HG03039 (cell line): ENCODE measurements around the gene MYO3A.
"Not testable (repeated sequence)": the region's sequence is repeated elsewhere in the genome, so short reads cannot be mapped to it uniquely, and the experiment has no call there.

Source experiments
- ATAC-seq: cut with Tn5 transposase; IDR thresholded peaks from one replicate; pipeline ENCODE4 v1.9.1; 2021; ENCODE audit warnings: mild to moderate bottlenecking, moderate library complexity; ENCODE audit not compliant: unreplicated experiment

MYO3A gene

DNA sequence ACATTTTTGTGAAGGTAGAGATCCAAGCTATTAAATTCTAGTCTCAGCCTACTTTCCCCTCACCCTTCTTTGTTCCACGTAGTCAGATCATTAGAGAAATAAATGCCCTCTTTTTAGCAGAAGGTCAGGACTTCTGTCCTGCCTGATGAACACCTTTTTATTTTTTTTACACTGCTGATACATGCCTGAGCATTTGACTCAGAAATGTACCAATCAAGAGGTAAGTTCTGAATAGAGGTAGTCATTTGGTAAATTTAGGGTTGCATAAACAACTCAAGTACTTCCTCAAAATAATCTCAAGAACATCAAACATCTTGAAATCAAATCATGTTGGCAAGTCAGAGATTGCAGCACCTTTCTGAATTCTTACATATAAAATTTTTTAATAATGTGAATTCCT is 133.7 kb downstream of the MYO3A start:
- no peak for ATAC-seq

DNA sequence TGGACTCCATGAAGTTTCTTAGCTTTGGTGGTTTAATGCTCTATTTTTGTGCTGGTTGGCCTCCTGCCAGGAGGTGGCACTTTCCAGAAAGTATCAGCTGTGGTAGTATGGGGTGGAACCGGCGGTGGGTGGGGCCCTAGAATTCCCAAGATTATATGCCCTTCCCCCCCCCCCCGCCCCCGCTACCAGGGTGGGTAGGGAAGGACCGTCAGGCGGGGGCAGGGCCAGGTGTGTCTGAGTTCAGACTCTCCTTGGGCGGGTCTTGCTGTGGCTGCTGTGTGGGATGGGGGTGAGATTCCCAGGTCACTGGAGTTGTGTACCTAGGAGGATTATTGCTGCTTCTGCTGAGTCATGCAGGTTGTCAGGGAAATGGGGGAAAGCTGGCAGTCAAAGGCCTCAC is 146.9 kb downstream of the MYO3A start:
- ATAC-seq = not testable (repeated sequence)

DNA sequence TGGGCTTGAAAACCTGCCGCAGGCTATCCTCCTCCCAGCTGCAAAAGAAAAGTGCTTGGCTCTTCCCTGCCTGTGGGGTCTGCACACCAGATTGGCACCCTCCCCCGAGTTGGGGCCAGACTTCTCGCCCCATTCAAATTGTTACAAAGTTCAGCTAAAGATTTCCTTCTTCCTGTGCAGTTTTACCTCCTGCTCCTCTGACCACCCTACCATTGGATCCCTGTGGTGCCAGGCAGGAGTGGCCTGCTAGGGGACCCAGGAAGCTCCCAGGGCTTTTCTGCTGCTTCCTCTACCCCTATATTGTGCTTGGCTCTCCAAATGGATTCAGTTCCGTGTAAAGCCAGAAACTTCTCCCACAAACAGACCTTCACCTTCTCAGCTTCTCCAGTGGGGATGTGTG is 147.4 kb downstream of the MYO3A start:
- ATAC-seq = no peak

DNA sequence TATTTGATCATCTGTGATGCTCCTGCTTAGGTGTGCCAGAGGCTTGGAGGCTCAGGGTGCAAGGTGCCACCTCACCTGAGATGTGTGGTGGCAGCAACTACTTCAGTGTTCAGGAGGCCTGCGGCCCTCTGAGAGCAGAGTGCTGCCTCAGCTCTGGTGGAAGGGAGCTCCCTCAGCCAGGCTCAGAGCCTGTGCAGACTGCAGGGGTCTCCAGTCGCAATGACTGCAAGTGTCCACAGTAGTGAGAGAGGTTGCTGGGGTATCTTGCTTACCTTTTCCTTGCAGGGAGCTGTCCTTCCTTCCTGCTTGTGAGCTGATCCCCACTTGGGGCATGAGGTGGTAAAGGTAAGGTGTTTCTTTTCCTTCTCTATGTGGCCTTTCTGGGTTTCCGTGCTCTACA is 151.5 kb downstream of the MYO3A start:
- no peak for ATAC-seq

DNA sequence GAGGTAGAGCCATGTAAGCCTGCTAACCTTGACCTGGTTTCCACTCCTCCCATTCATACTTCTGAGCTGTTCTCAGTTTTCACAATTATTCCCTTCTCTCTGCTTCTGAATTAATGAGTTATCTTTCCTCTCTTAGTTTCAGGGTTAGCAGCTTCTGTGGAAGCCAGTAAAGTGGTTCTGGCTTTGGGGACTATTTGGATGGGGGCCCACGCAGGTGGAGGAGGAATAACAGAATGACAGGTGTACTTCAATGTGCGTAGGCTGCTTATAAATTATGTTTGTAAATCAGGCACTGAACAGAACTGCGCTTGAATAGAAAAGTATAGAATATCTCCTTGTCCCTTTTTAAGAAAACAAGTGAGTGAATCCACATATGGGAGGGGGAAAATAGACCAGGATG is 153.6 kb downstream of the MYO3A start:
- no peak for ATAC-seq

DNA sequence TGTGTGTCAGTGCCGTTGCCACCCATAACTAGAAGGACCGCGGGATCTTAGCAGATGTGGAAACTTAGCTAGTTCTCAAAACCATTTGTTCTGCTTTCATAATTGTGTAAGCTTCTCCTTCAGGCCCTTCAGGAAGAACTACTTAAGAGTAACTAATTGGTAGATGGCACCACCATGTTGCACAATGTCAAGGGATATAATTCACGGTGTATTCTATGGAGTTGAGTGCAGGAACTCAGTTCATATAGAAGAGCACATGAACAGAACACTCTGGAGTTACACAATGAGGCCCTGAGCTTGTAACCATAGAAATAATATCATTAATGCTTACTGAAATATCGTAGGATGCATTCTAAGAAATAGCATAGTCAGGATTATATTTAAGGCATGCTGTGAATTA is 156.0 kb downstream of the MYO3A start:
- no peak for ATAC-seq

DNA sequence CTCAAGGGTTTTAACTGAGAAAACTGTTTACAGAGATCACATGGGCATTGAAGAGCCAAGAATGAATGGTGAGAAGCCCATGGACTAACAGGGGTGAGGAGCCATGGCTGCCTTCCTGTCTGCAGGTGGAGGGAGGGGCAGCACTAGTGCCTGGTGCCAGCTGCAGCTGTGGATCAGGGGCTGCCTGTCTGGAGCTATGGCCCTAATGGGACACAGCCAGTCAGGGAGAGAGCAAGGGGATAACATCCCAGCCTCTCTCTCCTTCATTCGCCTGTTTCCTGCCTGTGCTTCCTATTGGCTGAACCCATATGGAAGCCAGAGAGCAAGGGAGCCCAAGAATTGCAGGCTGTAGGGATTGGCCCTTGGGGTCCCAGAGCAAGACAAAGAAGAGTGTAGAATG is 156.7 kb downstream of the MYO3A start:
- no peak for ATAC-seq

DNA sequence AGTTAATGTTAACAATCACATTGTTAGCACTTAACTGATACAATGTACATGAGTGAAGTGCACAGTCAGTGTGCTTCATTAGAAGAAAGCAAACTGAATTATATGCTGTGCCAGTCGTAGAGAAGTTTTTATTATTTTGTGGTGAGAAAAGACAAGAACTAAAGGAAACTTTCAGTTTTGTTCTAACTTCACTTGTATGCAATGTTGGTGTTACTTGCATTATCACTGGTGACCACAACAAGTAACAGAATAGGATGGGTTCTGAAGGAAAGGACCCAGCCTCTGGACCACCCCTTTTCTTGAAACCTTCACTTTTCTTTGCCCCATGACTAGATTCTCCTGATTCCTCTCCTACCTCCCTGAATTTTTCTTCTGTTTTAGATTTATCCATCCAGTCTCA is 159.2 kb downstream of the MYO3A start:
- ATAC-seq = no peak

DNA sequence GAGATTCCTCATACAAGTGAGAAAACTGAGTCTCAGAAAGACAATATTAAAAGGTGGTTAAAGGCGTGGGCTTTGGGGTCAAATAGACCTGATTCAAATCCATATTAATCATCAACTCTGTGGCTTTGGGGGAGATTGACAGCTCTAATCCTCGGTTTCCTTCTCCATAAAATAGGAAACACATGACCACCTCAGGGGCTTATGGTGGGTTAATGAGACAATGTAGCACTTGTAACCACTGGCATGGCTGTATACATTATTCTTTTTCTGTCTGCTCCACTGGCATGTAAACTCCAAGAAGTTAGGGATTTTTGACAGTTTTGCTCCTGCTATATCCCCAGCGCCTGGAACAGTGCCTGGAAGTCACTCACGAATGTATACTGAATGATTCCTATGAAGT is 161.8 kb downstream of the MYO3A start:
- no peak for ATAC-seq

DNA sequence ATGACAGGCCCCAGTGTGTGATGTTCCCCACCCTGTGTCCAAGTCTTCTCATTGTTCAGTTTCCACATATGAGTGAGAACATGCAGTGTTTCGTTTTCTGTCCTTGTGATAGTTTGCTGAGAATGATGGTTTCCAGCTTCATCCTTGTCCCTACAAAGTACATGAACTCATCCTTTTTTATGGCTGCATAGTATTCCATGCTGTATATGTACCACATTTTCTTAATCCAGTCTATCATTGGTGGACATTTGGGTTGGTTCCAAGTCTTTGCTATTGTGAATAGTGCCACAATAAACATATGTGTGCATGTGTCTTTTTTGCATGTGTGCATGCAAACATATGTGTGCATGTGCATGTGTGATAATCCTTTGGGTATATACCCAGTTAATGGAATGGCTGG is 163.5 kb downstream of the MYO3A start:
- ATAC-seq = not testable (repeated sequence)

DNA sequence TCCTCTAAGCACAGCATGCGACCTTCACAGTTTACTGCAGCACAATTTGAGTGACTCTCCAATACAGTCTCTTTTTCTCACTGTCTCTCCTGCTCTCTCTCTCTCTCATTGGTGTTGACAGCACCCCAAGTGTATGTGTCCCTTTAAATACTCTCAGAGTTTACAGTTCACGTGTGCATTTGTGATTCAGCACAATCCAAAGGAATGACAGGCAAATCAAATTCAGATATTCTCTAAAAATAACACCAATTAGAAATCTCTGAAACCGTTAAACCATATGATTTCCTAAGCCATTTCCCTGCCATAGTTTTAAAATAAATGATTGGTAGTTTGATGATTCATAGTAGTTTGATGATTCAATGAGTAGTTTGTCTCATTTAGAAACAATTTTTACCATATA is 178.5 kb downstream of the MYO3A start:
- ATAC-seq = no peak

DNA sequence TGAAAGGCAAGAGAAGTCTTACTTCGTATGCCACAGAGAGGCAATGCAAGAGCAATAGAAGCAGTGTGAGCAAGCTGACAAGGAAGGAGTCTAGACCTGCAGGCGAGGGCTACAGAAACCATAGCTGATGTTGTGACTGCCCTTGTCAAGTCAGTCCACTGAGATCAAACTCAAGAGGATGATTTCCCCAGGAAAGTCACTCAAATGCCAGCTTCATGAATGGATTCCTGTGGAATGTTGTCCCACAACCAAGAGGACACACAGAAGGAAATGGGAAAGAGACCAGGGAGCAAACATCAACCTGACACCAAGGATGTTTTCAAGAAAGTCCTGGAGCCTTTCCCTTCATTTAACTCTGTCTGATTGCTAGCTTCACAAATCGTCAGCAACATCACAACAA is 204.6 kb downstream of the MYO3A start:
- no peak for ATAC-seq

DNA sequence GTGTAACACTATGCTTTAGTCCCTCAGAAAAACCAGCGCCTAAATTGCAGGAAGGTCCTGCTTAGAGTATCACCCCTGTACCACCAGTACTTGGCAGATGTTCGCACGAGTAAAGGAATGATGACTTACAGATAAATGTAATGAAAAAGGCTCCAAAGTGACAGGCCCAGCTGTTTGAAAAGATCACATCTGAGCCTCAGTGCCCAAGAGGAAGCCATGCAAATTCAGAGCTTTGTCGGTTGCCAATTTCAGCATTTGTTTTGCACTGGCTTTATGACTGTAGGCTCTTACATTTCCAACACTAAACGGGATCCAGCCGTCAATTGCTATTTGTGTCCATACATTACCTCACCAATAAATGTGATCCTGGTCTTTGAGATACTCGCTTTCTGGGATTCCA is 222.0 kb downstream of the MYO3A start:
- ATAC-seq = no peak

DNA sequence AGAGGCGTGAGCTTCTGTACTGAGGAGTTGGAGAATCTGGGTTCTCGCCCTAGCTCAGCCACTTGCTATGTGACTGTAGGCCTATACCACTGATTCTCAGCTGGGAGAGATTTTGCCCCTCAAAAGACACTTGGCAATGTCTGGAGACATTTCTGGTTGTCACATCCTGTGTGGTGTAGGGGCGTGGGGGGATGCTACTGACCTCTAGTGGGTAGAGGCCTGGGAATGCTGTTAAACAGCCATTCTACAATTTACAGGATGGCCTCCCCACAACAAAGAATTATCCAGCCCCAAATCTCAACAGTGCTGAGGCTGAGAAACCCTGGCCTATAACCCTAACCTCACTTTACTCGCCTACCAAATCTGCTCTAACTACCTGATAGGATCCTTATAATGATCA is 223.7 kb downstream of the MYO3A start:
- no peak for ATAC-seq

DNA sequence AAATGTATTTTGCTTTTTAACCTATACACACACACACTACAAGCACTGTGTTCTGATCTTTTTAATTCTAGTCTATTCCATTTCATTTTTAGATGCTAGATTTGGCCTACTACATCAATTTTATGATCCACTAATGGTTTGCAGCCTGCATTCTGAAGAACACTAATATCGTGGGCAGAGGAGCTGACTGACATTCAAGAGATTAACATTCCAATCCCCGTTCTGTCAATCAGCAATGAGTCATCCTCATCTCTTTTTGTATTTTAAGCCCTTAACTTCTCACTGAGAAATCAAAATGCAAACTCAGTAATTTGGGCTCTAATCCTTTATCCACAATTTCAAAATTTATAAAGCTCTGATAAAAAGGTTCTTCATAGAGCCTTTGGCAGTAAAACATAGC is 235.4 kb downstream of the MYO3A start:
- no peak for ATAC-seq

DNA sequence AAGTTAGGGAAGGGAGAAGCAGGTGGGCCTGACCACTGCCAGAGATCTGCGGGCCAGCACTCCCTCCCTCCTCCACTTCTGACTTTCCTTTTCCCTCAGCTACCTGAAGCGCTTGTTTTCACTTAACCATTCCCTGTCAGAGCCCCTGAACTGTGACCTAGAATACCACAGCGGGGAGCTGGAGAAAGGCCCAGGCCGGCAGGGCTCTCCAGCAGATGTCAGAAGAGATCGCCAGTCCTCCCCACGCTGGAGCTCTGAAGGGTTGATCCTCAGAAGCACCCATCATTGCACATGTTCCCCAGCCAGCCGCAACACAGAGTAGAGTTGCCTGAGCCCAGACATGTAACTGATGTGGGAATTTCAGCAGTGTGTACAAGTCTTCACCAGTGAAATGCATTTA is 238.1 kb downstream of the MYO3A start:
- ATAC-seq = no peak

DNA sequence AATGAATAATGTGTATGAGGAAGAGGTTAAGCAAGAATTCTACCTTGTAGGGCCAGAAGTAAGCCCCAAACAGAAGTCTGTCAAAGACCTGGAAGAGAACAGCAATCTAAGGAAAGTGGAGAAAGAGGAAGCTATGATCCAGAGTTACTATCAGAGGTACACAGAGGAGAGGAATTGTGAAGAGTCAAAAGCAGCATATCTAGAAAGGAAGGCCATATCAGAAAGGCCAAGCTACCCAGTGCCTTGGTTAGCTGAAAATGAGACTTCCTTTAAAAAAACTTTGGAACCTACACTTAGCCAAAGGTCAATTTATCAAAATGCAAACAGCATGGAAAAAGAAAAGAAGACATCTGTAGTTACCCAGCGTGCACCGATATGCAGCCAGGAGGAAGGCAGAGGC is 239.8 kb downstream of the MYO3A start:
- ATAC-seq = no peak

DNA sequence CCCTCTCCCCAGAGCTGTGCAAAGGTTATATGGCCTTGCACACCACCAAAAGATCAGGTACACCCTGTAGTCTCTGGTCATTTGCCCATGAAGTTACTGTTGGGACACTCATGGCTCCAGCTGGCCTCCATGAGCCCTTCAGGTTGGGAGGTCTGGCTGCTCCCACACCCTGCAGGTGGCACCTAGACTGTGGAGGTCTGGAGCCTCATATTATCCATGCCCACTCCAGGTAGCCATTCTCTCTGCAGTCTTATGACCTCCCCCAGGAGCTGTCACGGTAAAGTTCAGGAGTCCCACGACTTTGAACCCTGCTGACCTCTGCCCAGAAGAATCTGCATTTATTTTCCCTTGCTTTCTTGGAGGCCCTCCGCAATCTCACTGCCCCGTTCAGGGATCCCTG is 243.3 kb downstream of the MYO3A start:
- ATAC-seq = no peak

DNA sequence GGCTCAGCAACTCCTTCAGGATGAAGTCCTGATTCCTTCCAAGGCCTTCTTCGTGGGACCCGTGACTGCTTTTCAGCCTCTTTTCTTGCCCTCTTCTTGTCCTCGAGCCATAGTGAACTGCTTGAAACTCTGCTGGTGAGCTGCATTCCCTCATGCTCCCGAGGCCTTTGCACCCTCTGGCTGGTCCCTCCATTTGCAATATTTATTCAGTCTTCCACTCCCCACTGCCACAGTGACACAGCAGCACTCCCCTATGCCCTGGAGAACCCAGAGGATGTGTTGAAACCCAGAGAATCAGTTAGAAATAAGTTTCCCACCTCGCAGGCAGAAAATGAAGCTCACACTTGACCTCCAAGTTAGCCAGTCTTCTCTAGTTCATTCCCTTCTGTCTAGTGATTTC is 260.2 kb downstream of the MYO3A start:
- no peak for ATAC-seq

DNA sequence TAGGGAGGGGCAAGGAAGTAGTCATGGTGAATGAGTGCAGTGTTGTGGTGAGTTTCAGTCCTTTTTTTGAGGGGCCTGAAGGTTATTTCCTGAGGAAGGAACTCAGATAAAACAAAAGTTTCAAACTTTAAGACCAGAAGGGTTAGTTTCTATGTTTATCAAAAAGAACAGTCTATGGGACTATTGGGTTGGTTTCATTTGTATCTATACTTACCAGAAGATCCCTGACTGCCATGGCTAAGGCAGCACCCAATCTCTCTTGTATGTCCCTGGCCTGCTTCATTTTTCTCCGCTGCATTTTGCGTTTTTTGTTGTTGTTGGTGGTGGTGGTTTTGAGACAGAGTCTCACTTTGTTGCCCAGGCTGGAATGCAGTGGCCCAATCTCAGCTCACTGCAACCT is 263.2 kb downstream of the MYO3A start:
- no peak for ATAC-seq

DNA sequence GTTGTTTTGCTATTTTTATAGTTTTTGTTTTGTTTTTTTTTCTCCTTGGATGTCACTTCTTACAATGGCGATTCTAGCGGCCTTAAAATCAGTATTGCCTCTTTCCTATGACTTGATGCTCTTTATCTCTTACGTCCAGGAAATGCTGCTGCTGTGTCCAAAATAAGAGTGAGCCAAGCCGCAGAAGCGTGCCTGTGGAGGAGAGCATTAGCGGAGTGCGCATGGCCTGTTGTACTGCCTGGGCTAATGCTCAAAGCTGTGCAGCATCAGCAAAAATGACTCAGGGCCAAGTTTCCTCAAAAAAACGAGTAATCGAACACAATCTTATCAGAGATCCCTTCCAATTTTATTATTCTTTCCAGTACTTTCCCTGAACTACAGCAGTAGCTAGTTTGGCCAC is 264.1 kb downstream of the MYO3A start:
- ATAC-seq = no peak

DNA sequence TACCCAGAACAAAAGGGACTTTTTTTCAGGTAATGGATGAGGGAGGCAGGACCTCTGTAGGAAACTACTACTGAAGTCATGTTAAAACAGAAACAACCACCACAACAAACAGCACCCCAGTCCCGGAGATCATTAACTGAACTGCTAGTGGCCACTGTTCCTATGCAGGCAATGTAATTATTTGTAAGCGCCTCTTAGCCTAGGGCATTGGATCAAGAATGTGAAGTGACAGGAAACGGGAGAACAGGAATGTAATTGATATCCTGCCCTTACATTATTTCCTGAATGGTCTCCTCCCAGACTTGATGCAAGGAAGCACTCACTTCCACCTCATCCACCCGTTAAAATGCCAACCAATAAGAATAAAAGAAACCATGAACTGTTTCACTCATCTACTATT is 265.8 kb downstream of the MYO3A start:
- no peak for ATAC-seq

DNA sequence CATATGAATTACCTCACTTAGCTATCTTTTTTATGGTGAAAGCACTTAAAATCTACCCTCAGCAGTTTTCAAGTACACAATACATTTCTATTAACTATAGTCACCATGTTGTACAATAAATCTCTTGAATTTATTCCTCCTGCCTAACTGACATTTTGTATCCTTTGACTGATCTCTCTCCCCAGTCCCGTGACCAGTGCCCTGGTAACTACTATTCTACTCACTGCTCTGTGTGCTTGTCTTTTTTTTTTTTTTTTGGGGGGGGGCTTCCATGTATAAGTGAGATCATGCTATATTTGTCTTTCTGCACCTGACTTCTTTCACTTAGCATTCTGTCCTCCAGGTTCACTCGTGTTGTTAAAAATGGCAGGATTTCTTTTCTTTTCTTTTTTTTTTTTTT is 271.2 kb downstream of the MYO3A start:
- no peak for ATAC-seq

DNA sequence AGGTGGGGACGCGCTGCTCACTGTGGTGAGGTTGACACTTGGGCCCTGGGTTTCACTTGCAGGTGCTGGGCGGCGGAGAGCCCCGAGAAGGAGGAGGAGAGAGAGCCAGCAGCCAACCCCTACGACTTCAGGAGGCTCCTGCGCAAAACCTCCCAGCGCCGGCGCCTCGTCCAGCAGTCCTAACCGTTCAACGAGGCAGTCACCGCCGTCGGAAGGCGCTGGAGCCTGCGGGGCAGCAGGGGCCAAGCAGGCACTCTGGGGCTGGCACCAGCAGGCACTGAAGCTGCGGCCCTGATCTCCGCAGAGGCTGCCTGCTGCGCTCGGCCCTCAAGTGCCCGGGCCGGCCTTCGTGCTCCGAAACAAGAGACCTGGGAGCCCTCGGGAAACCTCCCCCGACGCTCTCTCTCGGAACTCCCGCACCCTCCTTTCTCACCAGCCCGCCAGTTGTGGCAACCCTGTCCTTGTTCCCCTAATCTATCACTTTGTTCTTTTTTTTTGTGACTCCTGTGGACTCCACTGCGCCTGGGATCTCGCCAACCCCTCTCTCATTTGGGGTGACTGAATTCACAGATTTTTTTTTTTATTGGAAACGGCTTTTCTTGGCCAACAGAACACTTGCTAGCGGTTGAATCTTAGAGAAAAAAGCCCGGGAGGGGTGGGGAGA is 277.9 kb downstream of the MYO3A start:
- no peak for ATAC-seq
